ENCODE results near the gene LDLRAD4. TPM values are rescaled to one million over a fixed set of nuclear protein-coding genes. Genes with fewer than 3 reads are reported as not detected.

The LDLRAD4 gene
- total and polyA plus RNA-seq, 9 of the 15 experiments (the other 6 are each of a cell fraction or from before 2014, with no cell fraction given): 0.01 TPM; not detected in 8

DNA sequence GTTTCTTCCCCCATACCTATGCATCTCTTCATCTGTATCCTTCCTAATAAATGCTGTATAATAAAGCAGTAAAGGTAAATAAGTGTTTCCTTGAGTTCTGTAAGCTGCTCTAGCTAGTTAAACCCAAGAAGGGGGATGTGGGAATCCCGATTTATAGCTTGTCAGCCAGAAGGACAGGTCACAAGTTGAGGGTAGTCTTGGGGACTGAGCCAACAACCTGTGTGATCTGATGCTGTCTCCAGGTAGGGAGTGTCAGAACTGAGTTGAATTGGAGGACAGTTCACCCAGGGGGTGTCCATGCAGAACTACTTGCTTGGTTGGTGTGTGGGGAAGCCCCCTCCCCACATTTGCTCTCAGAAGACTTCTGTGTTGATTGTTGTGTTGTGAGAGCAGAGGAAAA is 112.4 kb downstream of the LDLRAD4 start:
- intact Hi-C loops (cut with micrococcal nuclease): no loop called here
- no peak for FAIRE-seq
- TF ChIP-seq MTA1 (IDR thresholded peaks at IDR 0.05; ENCODE audit: borderline replicate concordance) (no peak), EWSR1 (IDR thresholded peaks at IDR 0.05; ENCODE audit: borderline replicate concordance, low read depth, partially characterized antibody) (no peak)
- TF ChIP-seq, protein P1, sequence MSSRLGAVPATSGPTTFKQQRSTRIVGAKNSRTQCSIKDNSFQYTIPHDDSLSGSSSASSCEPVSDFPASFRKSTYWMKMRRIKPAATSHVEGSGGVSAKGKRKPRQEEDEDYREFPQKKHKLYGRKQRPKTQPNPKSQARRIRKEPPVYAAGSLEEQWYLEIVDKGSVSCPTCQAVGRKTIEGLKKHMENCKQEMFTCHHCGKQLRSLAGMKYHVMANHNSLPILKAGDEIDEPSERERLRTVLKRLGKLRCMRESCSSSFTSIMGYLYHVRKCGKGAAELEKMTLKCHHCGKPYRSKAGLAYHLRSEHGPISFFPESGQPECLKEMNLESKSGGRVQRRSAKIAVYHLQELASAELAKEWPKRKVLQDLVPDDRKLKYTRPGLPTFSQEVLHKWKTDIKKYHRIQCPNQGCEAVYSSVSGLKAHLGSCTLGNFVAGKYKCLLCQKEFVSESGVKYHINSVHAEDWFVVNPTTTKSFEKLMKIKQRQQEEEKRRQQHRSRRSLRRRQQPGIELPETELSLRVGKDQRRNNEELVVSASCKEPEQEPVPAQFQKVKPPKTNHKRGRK (tag; IDR thresholded peaks at IDR 0.05): no peak
- Histone ChIP-seq H3K4me2 (ENCODE audit: insufficient read depth, low read length) (no peak overlapping the region), H3K4me1 (replicated peaks in 1 of 2; ENCODE audit: control insufficient read depth in 2 of 2, insufficient read depth in 2 of 2, low read length in 2 of 2) (no peaks in the 10 kb centered on the region), H3K36me3 (ENCODE audit: control insufficient read depth, insufficient read depth, low read length) (no peaks in the 10 kb centered on the region), H3K9me3 (replicated peaks; ENCODE audit: control insufficient read depth, insufficient read depth, low read depth, low read length) (no peaks in the 10 kb centered on the region), H3K4me3 (no peak overlapping the region), H3K79me2 (ENCODE audit: control insufficient read depth, insufficient read depth, low read length) (no peaks in the 10 kb centered on the region), H3K27ac (ENCODE audit: extremely low read depth, low read depth, low read length) (no peak overlapping the region), H3K27me3 (ENCODE audit: control insufficient read depth in 2 of 2, insufficient read depth in 2 of 2, low read length in 2 of 2) (no peaks in the 10 kb centered on the region; a peak in 1 of 5 replicates), H4K20me1 (replicated peaks; ENCODE audit: control insufficient read depth, insufficient read depth, low read length) (no peaks in the 10 kb centered on the region), H3K9me1 (ENCODE audit: control insufficient read depth, insufficient read depth, low read length) (no peaks in the 10 kb centered on the region), H3K9ac (ENCODE audit: insufficient read depth in 1 of 2, low read depth in 2 of 2, low read length in 2 of 2) (no peak overlapping the region), H2AFZ (ENCODE audit: low read depth, low read length) (no peak overlapping the region)
- CTCF ChIA-PET (ENCODE audit: low intra/inter-chr PET ratio): no interaction called here
- ATAC-seq: no peak
- BruUV-seq (replicated peaks): no TSS peak
- POLR2A ChIA-PET: no interaction called here
- WGBS (ENCODE audit: insufficient coverage, low coverage, missing lambda C conversion rate): 0% methylated on average over 1 of the region's 1 CpG
- DNase-seq (ENCODE audit: extremely low read depth in 1 of 4, low spot score in 3 of 4): no peak
- in situ Hi-C loops (cut with MboI): no loop called here

DNA sequence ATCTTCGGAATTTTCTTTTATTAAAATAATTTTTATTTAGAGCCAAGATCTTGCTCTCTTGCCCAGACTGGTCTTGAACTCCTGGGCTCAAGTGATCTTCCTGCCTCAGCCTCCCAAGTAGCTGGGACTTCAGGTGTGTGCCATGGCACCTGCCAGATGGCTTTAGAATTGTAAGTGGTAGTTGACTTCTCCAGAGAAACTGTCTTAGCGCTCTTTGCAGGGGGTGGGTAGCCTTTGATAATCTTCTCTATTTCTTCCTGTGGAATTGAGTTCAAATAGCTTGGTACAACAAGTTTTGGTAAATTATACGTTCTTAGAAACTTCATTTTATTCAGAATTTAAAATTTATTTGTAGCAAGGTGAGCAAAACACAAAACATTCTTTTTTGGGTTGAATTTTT is 113.3 kb downstream of the LDLRAD4 start:
- H3K9me1 ChIP-seq (ENCODE audit: control insufficient read depth, insufficient read depth, low read length): no peaks in the 10 kb centered on the region
- ATAC-seq (no peak), DNase-seq (ENCODE audit: extremely low read depth in 1 of 4, low spot score in 3 of 4) (no peak), FAIRE-seq (no peak)
- 0% methylated on average over 3 of the region's 3 CpGs for WGBS (ENCODE audit: insufficient coverage, low coverage, missing lambda C conversion rate)
- no peak overlapping the region for H3K9ac ChIP-seq (ENCODE audit: insufficient read depth in 1 of 2, low read depth in 2 of 2, low read length in 2 of 2)
- H3K4me1 ChIP-seq (replicated peaks in 1 of 2; ENCODE audit: control insufficient read depth in 2 of 2, insufficient read depth in 2 of 2, low read length in 2 of 2): no peaks in the 10 kb centered on the region
- H2AFZ ChIP-seq (ENCODE audit: low read depth, low read length): no peak overlapping the region
- no peaks in the 10 kb centered on the region for H4K20me1 ChIP-seq (replicated peaks; ENCODE audit: control insufficient read depth, insufficient read depth, low read length)
- H3K79me2 ChIP-seq (ENCODE audit: control insufficient read depth, insufficient read depth, low read length): no peaks in the 10 kb centered on the region
- no peaks in the 10 kb centered on the region for H3K9me3 ChIP-seq (replicated peaks; ENCODE audit: control insufficient read depth, insufficient read depth, low read depth, low read length)
- in situ Hi-C loops (cut with MboI): no loop called here
- H3K36me3 ChIP-seq (ENCODE audit: control insufficient read depth, insufficient read depth, low read length): no peaks in the 10 kb centered on the region
- CTCF ChIA-PET (ENCODE audit: low intra/inter-chr PET ratio): no interaction called here
- no peak overlapping the region for H3K4me2 ChIP-seq (ENCODE audit: insufficient read depth, low read length)
- POLR2A ChIA-PET: no interaction called here
- BruUV-seq (replicated peaks): no TSS peak
- no peak overlapping the region for H3K4me3 ChIP-seq
- no peaks in the 10 kb centered on the region; a peak in 1 of 5 replicates for H3K27me3 ChIP-seq (ENCODE audit: control insufficient read depth in 2 of 2, insufficient read depth in 2 of 2, low read length in 2 of 2)
- H3K27ac ChIP-seq (ENCODE audit: extremely low read depth, low read depth, low read length): no peak overlapping the region
- intact Hi-C loops (cut with micrococcal nuclease): no loop called here
- TF ChIP-seq ZNF79 (CRISPR knock-in tag; IDR thresholded peaks at IDR 0.05; ENCODE audit: low read depth) (no peak), SMAD1 (IDR thresholded peaks at IDR 0.05; ENCODE audit: low read depth, low read length, partially characterized antibody) (no peak), FOXM1 (IDR thresholded peaks at IDR 0.05; ENCODE audit: low read depth) (no peak), FOXM1 (CRISPR knock-in tag; IDR thresholded peaks at IDR 0.05; ENCODE audit: low read depth) (no peak), HDGF (IDR thresholded peaks at IDR 0.05) (no peak), TCF3 (CRISPR knock-in tag; IDR thresholded peaks at IDR 0.05) (no peak)

All from K562 (cell line).